Osteoblast (primary cell): Measurements from ENCODE around the gene FAM50B. TPM values are rescaled to one million over a fixed set of nuclear protein-coding genes. Genes with fewer than 3 reads are reported as not detected.

Experiments used
- DNase-seq: peaks from one replicate; pipeline ENCODE4 v3.0.0; 2011; ENCODE audit warnings: low spot score, mixed read lengths; ENCODE audit not compliant: insufficient read length; ENCODE audit errors: missing footprints
- H2AFZ ChIP-seq: 2 replicates; pipeline ENCODE4 v1.6.0; 2011; ENCODE audit warnings: mild to moderate bottlenecking, low read length
- H3K27ac ChIP-seq: 2 replicates; pipeline ENCODE4 v1.5.1; 2011; ENCODE audit warnings: mild to moderate bottlenecking, low read depth, low read length, moderate library complexity
- H3K27me3 ChIP-seq: 2 replicates; pipeline ENCODE4 v1.6.0; 2012; ENCODE audit warnings: mild to moderate bottlenecking, control low read depth, inconsistent platforms, low read length, moderate library complexity; ENCODE audit not compliant: insufficient read depth
- H3K36me3 ChIP-seq: 2 replicates; pipeline ENCODE4 v1.5.1; 2011; ENCODE audit warnings: mild to moderate bottlenecking, low read length, control low read depth, moderate library complexity; ENCODE audit not compliant: insufficient read depth
- H3K4me1 ChIP-seq: 2 replicates; pipeline ENCODE4 v1.5.1; 2011; ENCODE audit warnings: mild to moderate bottlenecking, low read length, control low read depth, moderate library complexity; ENCODE audit not compliant: insufficient read depth
- H3K4me2 ChIP-seq: 2 replicates; pipeline ENCODE4 v1.6.0; 2011; ENCODE audit warnings: mild to moderate bottlenecking, low read length; ENCODE audit not compliant: insufficient read depth
- H3K4me3 ChIP-seq: fragments of 200-600 bp; sonication (generic); 3 replicates; pipeline ENCODE4 v1.5.1; 2012; ENCODE audit warnings: mild to moderate bottlenecking, low read length, inconsistent platforms; ENCODE audit not compliant: insufficient read depth
- H3K79me2 ChIP-seq: 2 replicates; pipeline ENCODE4 v1.6.0; 2012; ENCODE audit warnings: mild to moderate bottlenecking, low read length, control low read depth, inconsistent platforms; ENCODE audit not compliant: insufficient read depth
- H3K9me3 ChIP-seq: 2 replicates; pipeline ENCODE4 v1.5.1; 2011; ENCODE audit warnings: low read depth, low read length, control low read depth
- H4K20me1 ChIP-seq: 2 replicates; pipeline ENCODE4 v1.6.0; 2012; ENCODE audit warnings: mild to moderate bottlenecking, low read length, control low read depth; ENCODE audit not compliant: insufficient read depth
- total RNA-seq: library from RNA; depleted of rRNA; stranded (reverse); fragments of >200 nt; gene quantifications from 2 replicates; pipeline ENCODE4 v1.2.3, GENCODE V29; 2012
- TF ChIP-seq, protein P1 (sequence below): IDR thresholded peaks from 2 replicates; pipeline ENCODE4 v1.5.1; 2011; ENCODE audit warnings: mild to moderate bottlenecking, low read depth, low read length, moderate library complexity; ENCODE audit errors: extremely low read depth

The FAM50B gene
- total RNA-seq, 1 donor: 8.0 TPM

- Histone ChIP-seq H3K79me2 (no peaks in the 10 kb centered on the region), H3K9me3 (no peaks in the 10 kb centered on the region), H3K4me2 (peak overlapping the region; percentile 30), H4K20me1 (no peaks in the 10 kb centered on the region), H3K4me3 (no peak overlapping the region), H2AFZ (peak overlapping the region; percentile 5), H3K36me3 (no peaks in the 10 kb centered on the region), H3K27me3 (no peaks in the 10 kb centered on the region), H3K4me1 (peaks cover 30% of the 10 kb centered on the region), H3K27ac (peak overlapping the region; percentile 91)
- peak; percentile 87 for DNase-seq
- TF ChIP-seq, protein P1, sequence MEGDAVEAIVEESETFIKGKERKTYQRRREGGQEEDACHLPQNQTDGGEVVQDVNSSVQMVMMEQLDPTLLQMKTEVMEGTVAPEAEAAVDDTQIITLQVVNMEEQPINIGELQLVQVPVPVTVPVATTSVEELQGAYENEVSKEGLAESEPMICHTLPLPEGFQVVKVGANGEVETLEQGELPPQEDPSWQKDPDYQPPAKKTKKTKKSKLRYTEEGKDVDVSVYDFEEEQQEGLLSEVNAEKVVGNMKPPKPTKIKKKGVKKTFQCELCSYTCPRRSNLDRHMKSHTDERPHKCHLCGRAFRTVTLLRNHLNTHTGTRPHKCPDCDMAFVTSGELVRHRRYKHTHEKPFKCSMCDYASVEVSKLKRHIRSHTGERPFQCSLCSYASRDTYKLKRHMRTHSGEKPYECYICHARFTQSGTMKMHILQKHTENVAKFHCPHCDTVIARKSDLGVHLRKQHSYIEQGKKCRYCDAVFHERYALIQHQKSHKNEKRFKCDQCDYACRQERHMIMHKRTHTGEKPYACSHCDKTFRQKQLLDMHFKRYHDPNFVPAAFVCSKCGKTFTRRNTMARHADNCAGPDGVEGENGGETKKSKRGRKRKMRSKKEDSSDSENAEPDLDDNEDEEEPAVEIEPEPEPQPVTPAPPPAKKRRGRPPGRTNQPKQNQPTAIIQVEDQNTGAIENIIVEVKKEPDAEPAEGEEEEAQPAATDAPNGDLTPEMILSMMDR: no peak
These were observed 35.0 kb downstream of the FAM50B start for GRCh38 chr6:3884007-3884745.

DNA sequence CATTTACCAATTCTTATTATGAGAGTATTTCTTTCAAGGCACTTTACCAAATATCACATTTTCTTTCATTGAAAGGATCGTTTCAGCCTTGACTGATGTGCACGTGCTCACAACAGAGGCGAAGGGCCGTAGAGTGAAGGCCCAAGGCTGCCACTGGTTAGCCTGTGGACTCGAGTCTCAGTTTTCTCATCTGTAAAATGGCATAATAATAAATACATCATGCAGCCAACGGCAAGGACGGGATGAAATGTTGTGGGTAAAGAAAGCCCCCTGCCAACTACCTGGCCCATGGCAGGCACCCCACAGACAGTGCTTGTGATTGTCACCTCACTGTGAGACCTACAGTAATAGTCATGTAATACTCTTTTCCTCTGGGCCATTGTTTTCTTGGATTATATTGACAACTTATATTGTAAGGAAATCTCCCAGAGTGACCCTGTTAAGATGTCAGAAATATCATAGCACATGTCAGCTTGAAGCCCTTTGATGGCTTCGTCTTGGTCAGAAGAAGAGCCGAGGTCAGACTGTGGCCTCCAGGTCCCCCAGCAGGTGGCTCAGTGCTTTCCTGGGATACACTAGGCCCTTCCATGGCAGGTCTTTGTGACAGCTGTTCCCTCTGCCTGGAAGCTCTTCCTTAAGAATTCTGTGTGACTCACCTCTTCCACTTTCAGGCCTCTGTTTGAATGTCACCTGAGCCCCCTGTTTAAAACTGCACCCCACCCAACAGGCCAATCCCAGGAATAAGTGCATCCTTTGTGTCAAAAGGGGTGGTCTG lies 36.3 kb downstream of the FAM50B start:
- Histone ChIP-seq H3K27me3 (no peaks in the 10 kb centered on the region), H4K20me1 (no peaks in the 10 kb centered on the region), H2AFZ (no peak overlapping the region), H3K36me3 (no peaks in the 10 kb centered on the region), H3K4me2 (no peak overlapping the region), H3K79me2 (no peaks in the 10 kb centered on the region), H3K9me3 (no peaks in the 10 kb centered on the region), H3K27ac (no peak overlapping the region), H3K4me1 (peaks cover 30% of the 10 kb centered on the region), H3K4me3 (no peak overlapping the region)
- TF ChIP-seq, protein P1: peak; percentile 33
- no peak for DNase-seq

- Histone ChIP-seq H3K27ac (no peak overlapping the region), H2AFZ (no peak overlapping the region), H3K4me2 (no peak overlapping the region), H3K4me1 (peaks cover 30% of the 10 kb centered on the region), H4K20me1 (no peaks in the 10 kb centered on the region), H3K79me2 (no peaks in the 10 kb centered on the region), H3K4me3 (no peak overlapping the region), H3K27me3 (no peaks in the 10 kb centered on the region), H3K36me3 (no peaks in the 10 kb centered on the region), H3K9me3 (no peaks in the 10 kb centered on the region)
- TF ChIP-seq, protein P1: peak; percentile 72
- no peak for DNase-seq
These were observed 38.1 kb downstream of the FAM50B start for GRCh38 chr6:3887150-3887700.
